ENCODE measurements around the gene LCN10.

LCN10 gene

GRCh38 chr9:136754626-136755301 is 12.0 kb upstream of the LCN10 start:
- no peak for DNase-seq (ENCODE audit: low spot score)

GRCh38 chr9:136754059-136754572 is 11.4 kb upstream of the LCN10 start:
- DNase-seq (ENCODE audit: low spot score): no peak

- DNase-seq (ENCODE audit: low spot score): no peak
Observed at GRCh38 chr9:136753371-136754058, 10.8 kb upstream of the LCN10 start.

GRCh38 chr9:136751814-136752213 is 9.1 kb upstream of the LCN10 start:
- no peak for DNase-seq (ENCODE audit: low spot score)

GRCh38 chr9:136751244-136751643 is 8.5 kb upstream of the LCN10 start:
- DNase-seq (ENCODE audit: low spot score): no peak

GRCh38 chr9:136750526-136750925 is 7.8 kb upstream of the LCN10 start:
- DNase-seq (ENCODE audit: low spot score): no peak

- no peak for DNase-seq (ENCODE audit: low spot score)
Observed at GRCh38 chr9:136748666-136749611, 6.2 kb upstream of the LCN10 start.

- no peak for DNase-seq (ENCODE audit: low spot score)
Observed at GRCh38 chr9:136748201-136748600, 5.5 kb upstream of the LCN10 start, which contains the start of gene LCN6. Gene LCN6 (minus strand): TSS chr9:136748525. CDS start chr9:136748483, 42 bp downstream.

- no peak for DNase-seq (ENCODE audit: low spot score)
Observed at GRCh38 chr9:136747161-136748060, 4.7 kb upstream of the LCN10 start.

- no peak for DNase-seq (ENCODE audit: low spot score)
Observed at GRCh38 chr9:136746621-136747020, 3.9 kb upstream of the LCN10 start.

- DNase-seq (ENCODE audit: low spot score): no peak
Observed at GRCh38 chr9:136746155-136746490, 3.4 kb upstream of the LCN10 start.

- no peak for DNase-seq (ENCODE audit: low spot score)
Observed at GRCh38 chr9:136745389-136746154, 2.8 kb upstream of the LCN10 start.

- no peak for DNase-seq (ENCODE audit: low spot score)
Observed at GRCh38 chr9:136744773-136745172, 2.0 kb upstream of the LCN10 start.

GRCh38 chr9:136743639-136744211 is 985 bp upstream of the LCN10 start:
- DNase-seq (ENCODE audit: low spot score): no peak

GRCh38 chr9:136741883-136742571 is 713 bp downstream of the LCN10 start:
- no peak for DNase-seq (ENCODE audit: low spot score)

GRCh38 chr9:136740971-136741882 is 1.5 kb downstream of the LCN10 start:
- peak; percentile 48 for DNase-seq (ENCODE audit: low spot score)

- DNase-seq (ENCODE audit: low spot score): no peak
Observed at GRCh38 chr9:136740491-136740890, 2.2 kb downstream of the LCN10 start.

GRCh38 chr9:136740069-136740468 is 2.7 kb downstream of the LCN10 start:
- DNase-seq (ENCODE audit: low spot score): no peak

- no peak for DNase-seq (ENCODE audit: low spot score)
Observed at GRCh38 chr9:136739509-136739908, 3.2 kb downstream of the LCN10 start.
